NCI-H187 treated with DMSO at 0.1 percent for 48 hours (cell line): ENCODE results near the gene SLAMF1.

Experiments used
- DNase-seq: peaks from one replicate; lab custom pipeline; 2025; lab: John Stamatoyannopoulos, UW

Gene SLAMF1

GRCh38 chr1:160646711-160647328 lies at the start of gene SLAMF1:
Gene SLAMF1, minus strand, starts transcription at chr1:160647044. Its CDS starts 99 bp downstream, at chr1:160646945.
- peak; percentile 58 for DNase-seq

- peak; percentile 13 for DNase-seq
Observed at GRCh38 chr1:160692390-160692789, 45.5 kb upstream of the SLAMF1 start.

- DNase-seq, result no peak
Observed at GRCh38 chr1:160685266-160685665, 38.4 kb upstream of the SLAMF1 start.

GRCh38 chr1:160682983-160683865 lies 36.4 kb upstream of the SLAMF1 start:
- no peak for DNase-seq

- DNase-seq, result no peak
Observed at GRCh38 chr1:160681891-160682140, 35.0 kb upstream of the SLAMF1 start.

GRCh38 chr1:160681066-160681890 lies 34.4 kb upstream of the SLAMF1 start:
- DNase-seq, result no peak

GRCh38 chr1:160680399-160680798 lies 33.6 kb upstream of the SLAMF1 start:
- no peak for DNase-seq

GRCh38 chr1:160679893-160680292 lies 33.0 kb upstream of the SLAMF1 start:
- no peak for DNase-seq

- no peak for DNase-seq
Observed at GRCh38 chr1:160676869-160677597, 30.2 kb upstream of the SLAMF1 start.

- peak; percentile 47 for DNase-seq
Observed at GRCh38 chr1:160675641-160676410, 29.0 kb upstream of the SLAMF1 start.

- peak; percentile 36 for DNase-seq
Observed at GRCh38 chr1:160674415-160674814, 27.6 kb upstream of the SLAMF1 start.

- no peak for DNase-seq
Observed at GRCh38 chr1:160672789-160673695, 26.2 kb upstream of the SLAMF1 start.

GRCh38 chr1:160671603-160672517 lies 25.0 kb upstream of the SLAMF1 start:
- no peak for DNase-seq

- DNase-seq, result no peak
Observed at GRCh38 chr1:160670701-160671100, 23.9 kb upstream of the SLAMF1 start.

GRCh38 chr1:160669802-160670201 lies 23.0 kb upstream of the SLAMF1 start:
- no peak for DNase-seq

GRCh38 chr1:160669276-160669675 lies 22.4 kb upstream of the SLAMF1 start:
- DNase-seq, result no peak

- DNase-seq, result no peak
Observed at GRCh38 chr1:160667896-160668295, 21.1 kb upstream of the SLAMF1 start.

- no peak for DNase-seq
Observed at GRCh38 chr1:160666079-160666442, 19.2 kb upstream of the SLAMF1 start.
